Activated T-helper 2 cell treated with anti-CD3 and anti-CD28 coated beads, Interferon-gamma antibody, Interleukin-2, Interleukin-4, amounts not matched to agents 10 μg/mL and 5 μg/mL and 100 μg/mL, durations not matched to agents 14 hours and 24 hours and 36 hours (primary cell): ENCODE results near the gene L3MBTL4. TPM values are rescaled to one million over a fixed set of nuclear protein-coding genes. Genes with fewer than 3 reads are reported as not detected.

Experiments used
- DNase-seq: peaks from one replicate; pipeline ENCODE4 v3.0.0; 2021; ENCODE audit warnings: low spot score
- H3K27ac Mint-ChIP-seq: one replicate; pipeline ENCODE4 v1.8.0; 2021; ENCODE audit warnings: mixed read lengths
- H3K27me3 Mint-ChIP-seq: one replicate; pipeline ENCODE4 v1.8.0; 2021; ENCODE audit warnings: low read depth, mixed read lengths
- H3K36me3 Mint-ChIP-seq: one replicate; pipeline ENCODE4 v1.8.0; 2021; ENCODE audit warnings: low read depth, mixed read lengths
- H3K4me1 Mint-ChIP-seq: one replicate; pipeline ENCODE4 v1.8.0; 2021; ENCODE audit warnings: low read depth, mixed read lengths
- H3K4me3 Mint-ChIP-seq: one replicate; pipeline ENCODE4 v1.8.0; 2021; ENCODE audit warnings: low read depth, mild to moderate bottlenecking, moderate library complexity, mixed read lengths
- H3K9me3 Mint-ChIP-seq: one replicate; pipeline ENCODE4 v1.8.0; 2021; ENCODE audit warnings: mixed read lengths
- intact Hi-C: fragments of 100-400 bp; cut with micrococcal nuclease; formaldehyde crosslinking; loops from one replicate; pipeline ENCODE4 v1.15.1; 2023
- total RNA-seq: library from RNA; stranded (reverse); gene quantifications from 2 replicates; pipeline ENCODE4 v1.2.3, GENCODE V29; 2022

The L3MBTL4 gene
- total RNA-seq, 1 donor from 2014 or later = 0.05 TPM

GRCh38 chr18:6009756-6010155 is 405.0 kb downstream of the L3MBTL4 start:
- no peak for DNase-seq
- Mint-ChIP-seq H3K27ac (no peak overlapping the region), H3K36me3 (no peaks in the 10 kb centered on the region), H3K4me1 (peaks cover 19% of the 10 kb centered on the region), H3K4me3 (no peak overlapping the region), H3K27me3 (peaks cover 2% of the 10 kb centered on the region), H3K9me3 (peaks cover 6% of the 10 kb centered on the region)
- intact Hi-C loops = no loop called here

DNA sequence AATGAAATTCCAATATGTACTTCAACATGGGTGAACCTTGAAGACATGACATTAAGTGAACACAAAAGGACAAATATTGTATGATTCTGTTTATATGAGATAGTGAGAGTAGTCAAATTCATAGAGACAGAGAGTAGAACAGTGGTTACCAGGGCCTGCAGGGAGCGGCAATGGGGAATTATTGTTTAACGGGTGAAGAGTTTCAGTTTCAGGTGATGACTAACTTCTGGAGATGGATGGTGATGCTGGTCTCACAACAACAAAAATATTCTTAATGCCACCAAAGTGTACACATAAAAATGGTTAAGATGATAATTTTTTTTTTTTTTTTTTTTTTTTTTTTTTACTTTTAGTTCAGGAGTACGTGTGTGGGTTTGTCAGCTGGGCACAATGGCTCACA is 410.0 kb downstream of the L3MBTL4 start:
- H3K9me3 Mint-ChIP-seq = peaks cover 13% of the 10 kb centered on the region
- H3K4me3 Mint-ChIP-seq = no peak overlapping the region
- peak; percentile 43 for DNase-seq
- peak overlapping the region; percentile 82 for H3K27ac Mint-ChIP-seq
- peaks cover 2% of the 10 kb centered on the region for H3K27me3 Mint-ChIP-seq
- intact Hi-C loops = loop anchor here (1.0 to 5.0 kb wide), 4 partner anchors 29 to 708 kb away; no protein-coding TSS in a partner anchor
- H3K36me3 Mint-ChIP-seq = peaks cover 6% of the 10 kb centered on the region
- peaks cover 38% of the 10 kb centered on the region for H3K4me1 Mint-ChIP-seq

DNA sequence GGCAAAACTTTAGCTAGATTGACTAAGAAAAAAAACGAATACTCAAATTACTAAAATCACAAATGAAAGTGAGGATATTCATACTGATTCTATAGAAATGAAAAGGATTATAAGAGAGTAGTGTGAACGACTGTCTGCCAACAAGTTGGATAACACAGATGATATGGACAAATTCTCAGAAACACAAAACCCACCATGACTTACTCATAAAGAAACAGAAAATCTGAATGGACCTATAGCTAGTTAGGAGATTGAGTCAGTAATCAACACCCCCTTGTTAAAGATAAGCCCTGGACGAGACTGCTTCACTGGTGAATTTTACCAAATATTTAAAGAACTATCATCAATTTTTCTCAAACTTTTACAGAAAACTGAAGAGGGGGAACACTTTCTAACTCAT is 410.6 kb downstream of the L3MBTL4 start:
- Mint-ChIP-seq H3K27me3 (peaks cover 2% of the 10 kb centered on the region), H3K27ac (peak overlapping the region; percentile 82), H3K36me3 (peaks cover 10% of the 10 kb centered on the region), H3K9me3 (peaks cover 18% of the 10 kb centered on the region), H3K4me3 (peak overlapping the region; percentile 17), H3K4me1 (peaks cover 42% of the 10 kb centered on the region)
- intact Hi-C loops = loop anchor here (1.0 to 5.0 kb wide), 4 partner anchors 29 to 708 kb away; no protein-coding TSS in a partner anchor
- DNase-seq = no peak

DNA sequence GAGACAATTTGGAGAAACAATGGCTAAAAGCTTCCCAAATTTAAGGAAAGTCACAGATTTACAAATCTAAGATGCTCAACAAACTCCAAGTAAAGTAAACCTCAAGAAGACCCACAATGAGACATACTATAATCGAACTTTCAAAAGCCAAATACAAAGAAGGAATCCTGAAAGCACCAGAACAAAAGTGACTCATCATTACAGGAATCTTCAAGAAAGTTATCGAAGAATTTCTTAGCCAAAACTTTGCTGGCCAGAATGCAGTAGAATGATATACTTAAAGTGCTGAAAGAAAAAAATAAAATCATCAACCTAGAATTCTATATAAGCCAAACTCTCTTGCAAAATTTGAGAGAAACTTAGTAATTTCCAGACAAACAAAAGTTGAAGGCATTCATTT is 412.8 kb downstream of the L3MBTL4 start:
- no peak for DNase-seq
- Mint-ChIP-seq H3K27ac (no peak overlapping the region), H3K36me3 (peaks cover 10% of the 10 kb centered on the region), H3K4me3 (no peak overlapping the region), H3K9me3 (peaks cover 19% of the 10 kb centered on the region), H3K27me3 (peaks cover 5% of the 10 kb centered on the region), H3K4me1 (peaks cover 44% of the 10 kb centered on the region)
- intact Hi-C loops = loop anchor here (5.0 kb wide), 1 partner anchor 110 kb away; no protein-coding TSS in a partner anchor

GRCh38 chr18:5998907-5999306 is 415.8 kb downstream of the L3MBTL4 start:
- H3K36me3 Mint-ChIP-seq = peaks cover 10% of the 10 kb centered on the region
- no peak for DNase-seq
- peaks cover 13% of the 10 kb centered on the region for H3K27me3 Mint-ChIP-seq
- H3K4me3 Mint-ChIP-seq = no peak overlapping the region
- H3K4me1 Mint-ChIP-seq = peaks cover 25% of the 10 kb centered on the region
- H3K27ac Mint-ChIP-seq = no peak overlapping the region
- intact Hi-C loops = no loop called here
- peaks cover 13% of the 10 kb centered on the region for H3K9me3 Mint-ChIP-seq

GRCh38 chr18:5998166-5998881 is 416.4 kb downstream of the L3MBTL4 start:
- H3K27ac Mint-ChIP-seq = no peak overlapping the region
- H3K4me3 Mint-ChIP-seq = no peak overlapping the region
- peaks cover 13% of the 10 kb centered on the region for H3K27me3 Mint-ChIP-seq
- peaks cover 20% of the 10 kb centered on the region for H3K4me1 Mint-ChIP-seq
- DNase-seq = no peak
- H3K36me3 Mint-ChIP-seq = peaks cover 10% of the 10 kb centered on the region
- H3K9me3 Mint-ChIP-seq = peaks cover 13% of the 10 kb centered on the region
- intact Hi-C loops = no loop called here

DNA sequence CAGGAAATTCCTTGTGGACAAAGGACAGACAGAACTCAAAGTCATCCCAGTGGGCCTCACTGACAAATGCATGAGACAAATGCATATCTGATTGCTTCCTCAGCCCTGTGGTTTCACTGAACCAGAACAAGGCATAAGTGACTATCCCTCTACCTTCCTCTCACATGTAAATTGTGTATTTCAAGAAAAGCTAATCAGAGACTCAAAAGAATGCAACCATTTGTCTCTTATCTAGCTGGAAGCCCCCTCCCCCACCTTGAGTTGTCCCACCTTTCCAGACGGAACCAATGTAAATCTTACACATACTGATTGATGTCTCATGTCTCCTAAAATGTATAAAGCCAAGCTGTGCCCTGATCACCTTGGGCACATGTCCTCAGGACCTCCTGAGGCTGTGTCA is 417.4 kb downstream of the L3MBTL4 start:
- DNase-seq = no peak
- Mint-ChIP-seq H3K4me3 (no peak overlapping the region), H3K27ac (no peak overlapping the region), H3K36me3 (peaks cover 10% of the 10 kb centered on the region), H3K9me3 (peaks cover 13% of the 10 kb centered on the region), H3K27me3 (peaks cover 13% of the 10 kb centered on the region), H3K4me1 (peaks cover 17% of the 10 kb centered on the region)
- intact Hi-C loops = no loop called here

DNA sequence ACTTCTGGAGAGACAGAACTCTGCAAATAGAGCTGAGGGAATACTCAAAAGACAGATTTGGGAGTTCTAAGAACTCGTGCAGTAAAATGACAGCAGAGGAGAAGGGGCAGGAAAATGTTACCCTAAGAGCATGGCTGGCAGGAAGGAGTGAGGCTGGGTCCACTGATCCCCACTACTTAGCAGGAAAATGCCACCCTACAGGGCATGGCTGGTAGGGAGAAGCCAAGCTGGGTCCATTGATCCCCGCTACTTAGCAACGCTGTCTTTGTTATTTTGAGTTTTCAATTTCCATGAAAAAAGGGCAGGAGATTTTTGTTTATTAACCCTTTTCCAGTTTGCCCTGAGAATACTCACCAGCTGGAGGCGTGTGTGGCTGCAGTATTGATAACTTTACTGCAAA is 419.1 kb downstream of the L3MBTL4 start:
- Mint-ChIP-seq H3K4me1 (peaks cover 13% of the 10 kb centered on the region), H3K27ac (no peak overlapping the region), H3K4me3 (no peak overlapping the region), H3K36me3 (peaks cover 10% of the 10 kb centered on the region), H3K27me3 (peaks cover 13% of the 10 kb centered on the region), H3K9me3 (peaks cover 13% of the 10 kb centered on the region)
- no peak for DNase-seq
- intact Hi-C loops = no loop called here

DNA sequence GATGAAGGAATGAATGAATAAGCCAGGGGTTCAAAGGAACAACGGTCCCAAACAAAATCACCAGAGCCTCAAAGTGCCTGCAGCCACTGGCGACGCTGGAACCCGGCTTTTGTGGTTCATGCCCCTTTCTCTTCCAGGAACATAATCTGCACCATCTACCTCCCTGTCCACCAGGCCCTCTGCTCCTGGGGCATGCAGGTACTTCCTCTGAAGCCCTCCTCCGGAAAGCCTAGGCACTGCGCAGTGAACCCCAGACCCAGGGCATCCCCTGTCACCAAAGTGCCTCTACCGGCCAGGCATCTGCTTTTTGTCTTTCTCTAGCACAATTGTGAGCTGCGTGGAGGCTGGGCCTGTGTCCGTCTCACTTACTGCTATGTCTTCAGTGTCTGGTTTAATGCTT is 420.8 kb downstream of the L3MBTL4 start:
- DNase-seq = no peak
- intact Hi-C loops = no loop called here
- no peak overlapping the region for H3K4me3 Mint-ChIP-seq
- H3K27ac Mint-ChIP-seq = no peak overlapping the region
- no peaks in the 10 kb centered on the region for H3K36me3 Mint-ChIP-seq
- H3K27me3 Mint-ChIP-seq = peaks cover 13% of the 10 kb centered on the region
- H3K9me3 Mint-ChIP-seq = no peaks in the 10 kb centered on the region
- peaks cover 8% of the 10 kb centered on the region for H3K4me1 Mint-ChIP-seq

- no peaks in the 10 kb centered on the region for H3K36me3 Mint-ChIP-seq
- intact Hi-C loops = no loop called here
- no peaks in the 10 kb centered on the region for H3K9me3 Mint-ChIP-seq
- H3K4me3 Mint-ChIP-seq = no peak overlapping the region
- peaks cover 16% of the 10 kb centered on the region for H3K27me3 Mint-ChIP-seq
- no peak for DNase-seq
- H3K27ac Mint-ChIP-seq = no peak overlapping the region
- peaks cover 3% of the 10 kb centered on the region for H3K4me1 Mint-ChIP-seq
Measured at GRCh38 chr18:5992381-5992780, 422.3 kb downstream of the L3MBTL4 start.

- Mint-ChIP-seq H3K36me3 (no peaks in the 10 kb centered on the region), H3K27ac (no peak overlapping the region), H3K9me3 (no peaks in the 10 kb centered on the region), H3K4me1 (no peaks in the 10 kb centered on the region), H3K27me3 (peaks cover 15% of the 10 kb centered on the region), H3K4me3 (no peak overlapping the region)
- intact Hi-C loops = no loop called here
- no peak for DNase-seq
Measured at GRCh38 chr18:5987249-5987648, 427.5 kb downstream of the L3MBTL4 start.

DNA sequence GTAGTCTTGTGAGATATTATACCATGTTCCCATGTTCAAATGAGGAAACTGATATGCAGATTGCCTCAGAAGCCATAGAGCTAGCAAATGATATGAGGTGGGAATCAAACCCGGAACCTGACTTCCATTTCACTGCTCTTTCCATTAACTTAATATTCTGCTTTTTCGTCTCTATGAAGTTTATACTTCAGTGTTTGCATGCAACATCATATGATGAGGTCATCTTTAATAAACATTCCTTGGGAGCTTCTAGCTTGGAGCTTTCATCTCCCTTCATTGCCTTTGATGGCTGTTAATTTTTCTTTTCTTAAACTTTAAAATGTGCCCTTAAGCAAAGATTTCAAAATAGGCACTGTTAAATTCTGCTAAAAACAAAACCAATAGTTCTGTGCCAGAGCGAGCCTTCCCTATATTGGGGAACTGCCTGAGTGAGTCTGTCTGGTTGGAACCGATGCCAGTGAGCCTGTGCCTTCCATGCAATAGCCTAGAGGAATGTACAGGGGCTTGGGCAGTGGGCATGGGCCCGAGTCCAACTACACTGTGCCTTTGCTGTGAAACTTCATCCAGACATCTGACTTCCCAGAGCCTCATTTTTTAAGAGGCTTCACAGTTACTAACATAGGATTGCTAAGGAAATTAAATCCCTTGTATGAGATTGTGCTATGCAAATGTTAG is 428.3 kb downstream of the L3MBTL4 start:
- intact Hi-C loops = no loop called here
- Mint-ChIP-seq H3K27me3 (peaks cover 15% of the 10 kb centered on the region), H3K9me3 (no peaks in the 10 kb centered on the region), H3K4me1 (no peaks in the 10 kb centered on the region), H3K4me3 (no peak overlapping the region), H3K36me3 (no peaks in the 10 kb centered on the region), H3K27ac (no peak overlapping the region)
- no peak for DNase-seq

GRCh38 chr18:5984245-5984644 is 430.5 kb downstream of the L3MBTL4 start:
- intact Hi-C loops = no loop called here
- Mint-ChIP-seq H3K27me3 (peaks cover 15% of the 10 kb centered on the region), H3K9me3 (no peaks in the 10 kb centered on the region), H3K4me1 (peaks cover 2% of the 10 kb centered on the region), H3K27ac (no peak overlapping the region), H3K36me3 (no peaks in the 10 kb centered on the region), H3K4me3 (no peak overlapping the region)
- DNase-seq = no peak
